GM19452 (cell line): ENCODE measurements around the gene MERTK.
"Not testable (repeated sequence)": the region's sequence is repeated elsewhere in the genome, so short reads cannot be mapped to it uniquely, and the experiment has no call there.

Experiments used
- ATAC-seq: cut with Tn5 transposase; IDR thresholded peaks from one replicate; pipeline ENCODE4 v1.9.1; 2021; ENCODE audit not compliant: unreplicated experiment

MERTK gene

GRCh38 chr2:111909997-111910396 is 11.6 kb downstream of the MERTK start:
- ATAC-seq: not testable (repeated sequence)

GRCh38 chr2:111910609-111911277 is 12.3 kb downstream of the MERTK start:
- ATAC-seq: no peak

- ATAC-seq: not testable (repeated sequence)
Observed at GRCh38 chr2:111911295-111911977, 13.0 kb downstream of the MERTK start.

- ATAC-seq: no peak
Observed at GRCh38 chr2:111912547-111912946, 14.1 kb downstream of the MERTK start.

- ATAC-seq: no peak
Observed at GRCh38 chr2:111917106-111917505, 18.7 kb downstream of the MERTK start.

GRCh38 chr2:111918383-111918806 is 20.0 kb downstream of the MERTK start:
- no peak for ATAC-seq

- ATAC-seq: no peak
Observed at GRCh38 chr2:111919365-111919764, 21.0 kb downstream of the MERTK start.

- no peak for ATAC-seq
Observed at GRCh38 chr2:111919794-111920608, 21.6 kb downstream of the MERTK start.

- no peak for ATAC-seq
Observed at GRCh38 chr2:111923276-111923804, 24.9 kb downstream of the MERTK start.

- ATAC-seq: no peak
Observed at GRCh38 chr2:111924617-111925107, 26.3 kb downstream of the MERTK start.

- ATAC-seq: no peak
Observed at GRCh38 chr2:111927723-111928122, 29.3 kb downstream of the MERTK start.

GRCh38 chr2:111930409-111930808 is 32.0 kb downstream of the MERTK start:
- ATAC-seq: no peak

- ATAC-seq: no peak
Observed at GRCh38 chr2:111930875-111931274, 32.5 kb downstream of the MERTK start.

GRCh38 chr2:111932841-111933291 is 34.5 kb downstream of the MERTK start:
- ATAC-seq: no peak

GRCh38 chr2:111933900-111934299 is 35.5 kb downstream of the MERTK start:
- not testable (repeated sequence) for ATAC-seq

- ATAC-seq: no peak
Observed at GRCh38 chr2:111936881-111937280, 38.5 kb downstream of the MERTK start.

- no peak for ATAC-seq
Observed at GRCh38 chr2:111938392-111938791, 40.0 kb downstream of the MERTK start.

GRCh38 chr2:111940333-111941196 is 42.2 kb downstream of the MERTK start:
- no peak for ATAC-seq

- no peak for ATAC-seq
Observed at GRCh38 chr2:111941531-111941930, 43.1 kb downstream of the MERTK start.

GRCh38 chr2:111944531-111945210 is 46.3 kb downstream of the MERTK start:
- no peak for ATAC-seq
